NCI-H1694 (cell line): Measurements from ENCODE around the gene IL1A.

Experiments used
- DNase-seq: peaks from one replicate; lab custom pipeline; 2025; lab: John Stamatoyannopoulos, UW

IL1A gene

DNA sequence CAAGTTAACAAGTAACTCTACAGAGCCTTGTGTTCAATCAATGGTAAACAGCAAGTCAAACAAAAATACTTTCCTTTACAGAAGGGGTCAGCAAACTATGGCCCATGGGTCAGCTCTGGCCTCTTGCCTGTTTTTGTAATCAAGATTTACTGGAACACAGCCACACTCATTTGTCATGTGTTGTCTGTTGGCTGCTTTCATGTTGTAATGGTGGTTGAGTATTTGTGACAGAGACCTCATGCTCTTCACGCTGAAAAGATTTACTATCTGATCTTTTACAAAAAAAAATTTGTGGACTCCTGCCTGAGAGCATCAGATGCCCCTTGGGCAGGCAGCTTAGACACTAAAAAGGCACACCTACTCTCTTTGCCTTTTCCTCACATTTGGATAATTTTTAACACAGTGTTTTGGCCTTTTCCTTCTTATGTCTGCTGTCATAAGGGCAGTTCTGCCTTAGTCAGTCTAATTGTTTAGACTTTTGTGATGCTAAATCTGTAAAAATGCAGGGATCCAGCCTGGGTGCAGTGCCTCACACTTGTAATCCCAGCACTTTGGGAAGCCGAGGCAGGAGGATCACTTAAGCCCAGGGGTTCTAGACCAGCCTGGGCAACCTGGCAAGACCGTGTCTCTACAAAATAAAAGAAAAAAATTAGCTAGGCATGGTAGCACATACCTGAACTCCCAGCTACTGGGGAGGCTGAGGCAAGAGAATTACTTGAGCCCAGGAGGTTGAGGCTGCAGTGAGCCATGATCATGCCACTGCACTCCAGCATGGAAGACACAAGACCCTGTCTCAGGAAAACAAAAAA lies 34.0 kb upstream of the IL1A start:
- DNase-seq = no peak

DNA sequence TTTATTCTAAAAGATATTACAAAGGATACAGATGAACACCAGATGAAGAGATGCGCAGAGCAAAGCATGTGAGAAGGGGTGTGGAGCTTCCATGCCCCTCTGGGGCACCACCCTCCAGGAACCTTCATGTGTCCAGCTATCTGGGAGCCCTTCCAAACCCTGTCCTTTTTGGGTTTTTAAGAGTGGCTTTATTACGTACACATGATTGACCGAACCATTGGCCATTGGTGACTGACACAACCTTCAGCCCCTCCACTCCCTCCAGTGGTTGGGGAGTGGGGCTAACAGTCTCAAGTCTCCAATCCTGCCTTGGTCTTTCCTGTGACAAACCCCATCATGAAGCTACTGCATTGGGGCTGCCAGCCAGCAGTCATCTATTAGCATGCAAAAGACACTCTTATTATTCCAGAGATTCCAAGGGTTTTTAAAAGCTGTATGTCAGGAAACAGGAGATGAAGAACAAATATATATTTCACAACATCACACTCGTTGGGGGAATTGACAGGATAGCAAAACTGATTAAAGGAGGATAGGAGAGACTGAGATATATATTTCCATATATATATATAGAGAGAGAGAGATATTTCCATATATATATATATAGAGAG lies 32.9 kb upstream of the IL1A start:
- DNase-seq = no peak

DNA sequence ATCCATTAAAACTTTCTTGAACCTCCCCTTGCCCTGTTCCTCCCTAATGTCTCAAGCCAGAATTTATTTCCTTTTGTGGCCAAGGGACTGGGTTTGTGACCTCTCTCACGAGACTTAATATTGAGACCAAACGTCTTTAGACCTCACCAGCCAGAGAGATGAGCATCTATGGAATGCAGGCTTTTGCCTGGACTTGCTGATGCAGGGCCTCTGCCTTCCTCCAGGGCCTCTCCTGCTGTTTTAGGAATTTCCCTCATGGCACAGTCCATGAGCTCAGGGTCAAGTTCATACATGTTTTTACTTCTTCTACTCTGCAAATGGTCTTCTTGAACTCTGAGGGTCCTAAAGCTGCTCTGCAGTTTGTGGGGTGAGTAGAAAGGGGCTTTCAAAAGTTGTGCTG lies 30.0 kb upstream of the IL1A start:
- no peak for DNase-seq

DNA sequence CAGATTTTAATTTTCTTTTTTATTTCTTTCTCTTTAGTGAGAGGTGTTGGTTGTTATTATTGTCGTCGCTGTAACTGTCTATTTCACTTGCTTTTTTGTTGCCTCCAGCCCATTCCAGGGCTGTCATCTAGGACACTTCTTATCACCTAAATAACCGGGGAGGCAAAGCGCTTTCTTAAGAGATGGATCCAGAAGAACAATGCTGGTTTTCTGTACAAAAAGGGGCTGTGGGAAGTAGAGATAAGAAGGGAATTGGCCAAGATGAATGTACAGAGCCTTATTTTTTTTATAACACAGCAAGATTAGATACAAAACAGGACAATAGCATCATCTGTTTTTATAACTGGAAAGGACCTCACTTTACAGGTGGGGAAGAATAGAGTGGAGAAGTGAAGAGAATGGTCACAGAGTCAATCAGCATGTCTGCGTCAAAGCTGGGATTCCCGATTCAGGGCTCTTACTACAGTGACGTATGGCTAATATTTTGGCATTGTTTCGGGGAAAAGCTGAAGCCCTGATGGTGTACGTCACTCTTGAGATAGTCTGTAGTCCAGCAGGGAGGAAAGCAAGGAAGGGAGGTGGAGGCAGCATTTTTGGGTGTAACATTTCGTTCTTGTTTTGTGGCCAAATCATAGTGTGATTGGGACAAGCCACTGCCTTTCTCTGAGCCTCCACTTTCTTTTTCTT lies 29.1 kb upstream of the IL1A start:
- DNase-seq = no peak

DNA sequence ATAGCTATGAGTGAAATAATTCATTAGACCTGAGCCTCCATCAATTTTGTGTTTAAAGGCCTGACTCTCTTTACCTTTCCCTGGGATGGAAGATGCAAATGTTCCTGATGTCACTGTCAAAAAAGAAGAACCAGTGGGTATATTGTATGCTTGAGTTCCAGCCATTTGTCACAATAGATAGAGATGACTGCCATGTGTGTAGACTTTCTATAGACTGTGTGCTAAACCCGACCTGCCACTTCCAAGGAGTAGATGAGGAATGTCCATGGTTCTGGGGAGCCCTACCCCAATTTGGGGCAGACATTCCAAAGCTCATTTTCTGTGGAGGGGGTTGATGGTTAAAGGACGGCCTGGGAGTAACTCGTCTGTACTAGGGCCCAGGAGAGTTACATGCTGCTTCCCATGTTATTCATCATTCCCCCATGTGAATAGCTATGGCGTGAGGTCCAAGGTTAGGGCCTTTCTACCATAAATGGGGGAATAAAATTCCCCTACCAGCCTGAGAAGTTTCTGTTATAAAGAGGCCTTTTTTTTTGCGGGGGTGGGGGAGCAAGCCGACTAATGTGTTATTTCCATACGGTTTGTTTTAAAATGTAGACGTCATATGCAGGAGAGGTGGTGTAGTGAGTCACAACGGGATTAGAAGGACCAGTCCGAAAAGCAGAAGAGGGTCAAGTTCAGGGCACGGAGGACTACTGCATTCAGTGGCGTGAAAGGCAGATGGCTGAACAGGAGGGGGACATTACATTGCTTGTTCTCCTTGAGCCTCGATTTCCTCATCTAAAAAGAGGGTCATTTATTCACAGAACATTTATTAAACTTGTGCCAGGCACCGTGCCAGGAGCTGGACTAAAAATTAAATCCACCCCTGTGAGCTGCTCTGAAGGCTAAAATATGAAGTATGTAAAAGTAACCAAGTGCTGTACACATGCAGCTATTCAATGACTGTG lies 28.3 kb upstream of the IL1A start:
- no peak for DNase-seq

DNA sequence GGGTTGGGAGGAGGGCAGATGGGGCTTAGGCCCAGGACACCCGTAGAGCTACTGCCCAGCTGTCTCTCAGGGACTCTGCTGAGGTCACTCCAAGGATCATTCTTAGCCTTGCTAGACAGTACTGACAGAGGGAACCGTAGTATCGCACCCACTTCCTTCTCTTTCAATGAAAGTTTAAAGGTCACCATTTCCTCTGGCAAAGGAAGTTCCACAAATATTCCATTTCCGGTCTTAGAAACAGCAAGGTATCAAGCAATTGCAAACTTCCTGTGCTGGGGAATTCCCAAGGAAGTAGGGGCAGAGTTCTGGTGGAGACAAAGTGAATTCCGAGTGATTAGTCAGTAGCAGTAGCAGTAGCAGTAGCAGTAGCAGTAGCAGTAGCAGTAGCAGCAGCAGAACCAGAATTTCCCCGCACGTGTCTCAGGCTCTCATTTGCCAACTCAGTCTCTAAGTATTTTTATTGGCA lies 27.6 kb upstream of the IL1A start:
- no peak for DNase-seq

DNA sequence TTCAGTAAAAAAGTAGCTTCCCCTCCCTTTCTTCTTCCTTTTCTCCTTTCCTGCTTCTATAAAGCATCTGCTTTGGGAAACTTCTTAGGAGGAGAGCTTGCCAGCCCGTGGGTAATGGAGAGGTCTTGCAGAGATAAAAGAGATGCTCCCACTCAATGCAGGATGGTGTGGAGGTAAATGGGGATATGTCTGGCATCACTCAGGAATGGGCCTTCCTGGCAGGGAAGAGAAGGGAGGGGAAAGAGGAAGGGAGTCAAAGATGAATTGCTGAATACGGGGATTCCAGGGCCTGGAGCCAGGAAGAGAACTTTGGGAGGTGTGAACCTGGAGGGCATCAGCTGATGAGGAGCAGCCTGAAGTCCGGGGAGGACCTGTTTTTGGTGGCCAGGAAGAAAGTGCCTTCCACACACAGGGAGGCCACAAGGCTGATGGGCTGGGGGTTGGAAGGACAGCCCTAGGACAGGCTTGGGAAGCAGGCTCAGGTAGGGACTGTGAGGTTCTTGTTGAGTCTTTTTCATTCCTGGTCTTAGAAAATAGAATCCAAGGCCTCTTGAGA lies 27.1 kb upstream of the IL1A start:
- no peak for DNase-seq

DNA sequence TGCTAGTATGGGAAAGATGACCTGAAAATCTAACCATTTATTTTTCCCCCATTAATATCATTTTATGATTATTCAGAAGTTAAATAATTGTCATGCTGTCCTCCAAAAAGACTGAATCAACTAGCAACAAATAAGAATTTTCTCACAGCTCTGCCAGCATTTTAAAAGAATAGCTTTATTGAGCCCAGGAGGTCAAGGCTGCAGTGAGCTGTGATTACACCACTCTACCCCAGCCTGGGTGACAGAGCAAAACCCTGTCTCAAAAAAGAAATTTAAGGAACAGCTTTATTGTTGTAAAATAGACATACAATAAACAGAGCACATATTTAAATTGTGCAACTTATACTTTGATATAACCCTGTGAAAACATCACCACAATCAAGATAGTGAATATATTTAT lies 24.8 kb upstream of the IL1A start:
- DNase-seq = no peak

DNA sequence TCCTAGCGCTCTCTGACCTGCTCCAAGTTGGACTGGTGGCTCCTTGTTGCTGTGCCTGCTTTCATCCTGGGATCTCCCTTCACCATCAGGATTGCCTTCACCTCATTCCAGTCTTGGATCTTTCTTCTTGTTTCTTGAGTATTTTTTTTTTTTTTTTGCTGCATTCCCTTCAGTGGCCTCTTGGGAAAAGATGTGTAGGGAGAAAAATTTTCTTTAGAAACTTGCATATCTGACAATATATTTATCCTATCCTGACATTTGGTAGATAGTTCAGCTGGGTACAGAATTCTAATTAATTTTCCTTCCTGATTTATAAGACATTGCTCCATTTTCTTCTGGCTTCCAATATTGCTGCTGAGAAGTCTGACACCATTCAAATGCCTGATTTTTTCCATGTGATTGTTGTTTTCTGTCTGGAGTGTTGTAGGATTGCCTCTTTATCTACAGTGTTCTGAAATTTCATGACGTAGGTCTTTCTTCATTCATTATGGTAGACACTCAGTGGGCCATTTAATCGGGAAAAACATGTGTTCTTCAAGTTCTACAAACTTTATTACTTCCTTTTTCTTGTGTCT lies 23.0 kb upstream of the IL1A start:
- DNase-seq = no peak

DNA sequence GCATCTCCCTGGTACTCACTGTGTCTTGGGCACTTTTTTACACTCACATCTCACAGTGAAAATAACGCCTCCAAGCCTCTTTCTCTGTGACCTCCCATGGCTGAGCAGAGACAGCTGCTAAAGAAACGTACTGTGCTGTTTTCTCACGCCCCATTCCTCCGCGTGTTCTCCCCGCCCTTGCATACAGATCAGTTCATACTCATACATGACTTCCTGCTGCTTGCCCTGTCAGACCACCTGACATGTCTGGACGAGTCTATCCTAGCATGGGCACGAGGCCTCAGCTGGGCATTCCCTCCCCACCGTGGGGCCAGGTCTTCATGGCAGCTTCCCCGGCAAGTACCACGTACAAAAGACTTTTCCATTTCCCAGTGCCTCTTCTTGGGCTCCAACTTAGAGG lies 21.2 kb upstream of the IL1A start:
- no peak for DNase-seq

DNA sequence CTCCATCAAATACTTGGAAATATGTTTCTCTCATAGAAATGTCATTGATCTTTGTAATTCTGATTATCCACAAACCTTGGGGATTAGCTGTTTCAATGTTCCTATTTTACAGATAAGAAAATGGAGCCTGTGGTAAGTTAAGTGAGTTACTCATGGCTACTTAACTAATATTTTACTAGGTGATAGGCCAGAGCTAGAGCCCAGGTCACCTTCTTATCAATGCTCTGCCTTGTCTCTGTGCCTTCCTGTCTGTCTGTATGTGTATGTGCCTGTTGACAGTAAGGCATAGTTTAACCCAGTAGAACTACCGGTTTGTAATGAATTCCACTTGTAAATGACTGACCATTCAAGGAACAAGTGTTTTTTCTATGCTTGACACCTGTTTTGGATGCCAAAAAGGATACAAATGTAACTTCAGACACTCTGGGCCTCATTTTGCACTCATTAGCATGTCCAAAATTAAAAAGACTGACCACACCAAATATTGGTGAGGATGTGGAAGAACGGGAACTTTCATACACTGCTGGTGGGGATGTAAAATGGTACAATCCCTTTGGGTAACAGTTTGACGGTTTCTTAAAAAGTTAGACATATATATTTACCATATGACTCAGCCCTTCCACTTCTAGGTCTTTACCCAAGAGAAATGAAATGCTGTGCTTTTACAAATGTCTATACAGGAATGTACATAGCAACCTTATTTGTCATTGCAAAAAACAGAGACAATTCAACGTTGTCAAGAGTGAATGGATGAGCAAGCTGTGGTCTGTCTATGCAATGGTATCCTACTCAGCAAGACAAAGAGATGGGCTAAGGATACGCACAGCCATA lies 19.6 kb upstream of the IL1A start:
- DNase-seq = no peak

DNA sequence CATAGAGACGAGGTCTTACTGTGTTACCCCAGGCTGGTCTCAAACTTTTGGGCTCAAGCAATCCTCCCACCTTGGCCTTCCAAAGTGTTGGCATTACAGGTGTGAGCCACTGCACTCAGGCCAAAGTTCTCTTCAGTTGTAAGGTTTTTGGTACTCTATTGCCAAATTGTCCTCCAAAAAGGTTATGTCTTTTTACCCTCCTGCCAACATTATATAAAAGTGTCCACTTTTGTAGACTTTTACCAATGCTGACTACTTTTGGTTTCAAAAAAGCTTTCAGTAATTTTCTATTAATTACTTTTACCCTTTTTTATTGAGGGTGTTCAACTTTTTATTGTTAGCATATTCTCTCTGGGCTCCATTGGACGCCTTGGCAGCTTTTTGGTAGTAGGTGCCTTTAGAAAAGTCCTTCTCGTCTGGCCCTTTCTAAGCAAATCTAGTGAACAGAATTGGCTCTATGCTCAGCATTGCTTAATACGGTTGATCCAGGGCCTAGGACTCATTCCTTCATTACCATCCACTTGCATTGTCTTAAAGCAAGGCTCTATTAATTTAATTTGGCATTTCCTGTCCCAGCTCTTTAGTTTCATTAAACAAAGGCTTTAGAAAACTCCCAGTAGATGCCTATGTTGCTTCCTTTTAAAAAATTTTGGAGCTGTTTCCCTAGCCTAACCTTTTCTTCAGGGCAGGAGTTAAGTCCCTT lies 16.7 kb upstream of the IL1A start:
- DNase-seq = no peak

DNA sequence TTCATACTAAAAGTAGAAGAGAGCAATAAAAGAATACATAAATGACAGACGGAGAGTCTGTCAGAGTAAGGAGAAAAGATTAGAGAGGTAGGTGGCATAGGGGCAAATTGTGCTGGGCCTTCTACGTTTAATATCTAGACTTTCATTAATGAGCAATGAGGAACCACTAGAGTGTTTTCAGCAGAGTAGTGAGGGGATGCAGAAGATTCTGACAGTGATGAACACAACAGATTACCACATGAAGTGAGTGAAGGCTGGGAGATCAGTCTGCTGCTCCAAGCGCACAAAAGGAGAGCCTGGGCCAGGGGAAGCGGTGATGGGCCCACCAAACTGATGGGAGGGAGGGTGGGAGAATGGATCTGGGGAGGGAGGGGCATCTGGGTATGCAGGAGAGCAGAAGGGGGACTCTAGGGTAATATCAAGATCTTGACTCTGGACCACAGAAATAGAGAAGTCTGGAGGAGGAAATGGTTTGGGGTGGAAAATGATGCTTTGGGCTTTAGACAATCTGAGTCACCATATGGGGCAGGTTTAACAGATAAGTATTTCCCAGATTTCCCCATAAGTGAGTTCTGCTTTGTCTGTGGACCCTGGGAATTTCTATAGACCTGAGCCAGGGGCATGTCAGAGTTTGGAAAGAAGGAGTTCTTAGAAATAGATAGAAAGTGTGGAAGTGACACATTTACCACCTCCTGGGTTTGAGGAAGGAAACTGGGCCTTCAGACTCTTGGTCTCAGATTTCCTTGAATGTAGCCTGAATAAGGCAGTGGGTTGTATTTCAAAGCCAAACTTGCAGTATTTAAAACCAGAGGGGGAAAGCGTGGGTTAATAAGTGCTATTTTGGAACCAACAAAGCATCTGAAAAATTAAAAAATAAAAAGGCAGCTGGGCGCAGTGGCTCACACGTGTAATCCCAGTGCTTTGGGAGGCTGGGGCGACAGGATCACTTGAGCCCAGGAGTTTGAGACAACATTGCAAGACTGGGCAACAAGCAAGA lies 15.0 kb upstream of the IL1A start:
- no peak for DNase-seq

DNA sequence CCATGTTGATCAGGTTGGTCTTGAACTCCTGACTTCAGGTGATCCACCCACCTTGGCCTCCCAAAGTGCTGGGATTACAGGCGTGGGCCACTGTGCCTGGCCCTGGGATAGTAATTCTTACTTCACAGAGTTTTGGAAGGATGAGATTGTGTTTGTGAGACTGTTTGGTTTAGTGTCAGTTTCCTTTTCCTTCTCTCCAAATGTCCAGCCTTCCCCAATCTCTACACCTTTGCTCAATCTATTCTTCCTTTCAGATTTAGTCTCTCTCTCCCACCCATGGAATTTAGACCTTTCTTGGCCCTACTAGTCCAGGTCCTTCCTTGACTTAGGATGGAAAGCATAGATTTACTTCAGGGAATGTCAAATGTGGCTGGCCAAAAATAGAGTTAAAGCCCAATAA lies 12.2 kb upstream of the IL1A start:
- DNase-seq = no peak

DNA sequence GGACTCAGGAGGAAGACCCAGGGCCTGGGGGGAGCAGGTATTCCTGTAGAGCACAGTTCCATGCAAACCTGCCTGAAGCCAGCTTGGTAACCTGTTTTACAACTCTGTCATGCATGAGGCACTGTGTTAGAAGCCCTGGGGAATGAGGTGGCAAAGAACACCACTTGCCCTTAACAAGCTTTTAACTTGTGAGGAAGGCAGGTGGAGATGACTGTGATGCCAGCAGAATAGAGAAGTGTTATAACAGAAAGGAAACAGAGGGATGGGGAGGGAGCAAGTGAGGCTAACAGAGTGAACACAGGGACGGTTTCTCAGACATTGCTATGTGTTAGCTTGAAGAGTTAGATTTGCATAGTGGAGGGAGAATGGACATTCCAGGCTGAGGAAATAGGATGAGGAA lies 11.5 kb upstream of the IL1A start:
- DNase-seq = no peak

DNA sequence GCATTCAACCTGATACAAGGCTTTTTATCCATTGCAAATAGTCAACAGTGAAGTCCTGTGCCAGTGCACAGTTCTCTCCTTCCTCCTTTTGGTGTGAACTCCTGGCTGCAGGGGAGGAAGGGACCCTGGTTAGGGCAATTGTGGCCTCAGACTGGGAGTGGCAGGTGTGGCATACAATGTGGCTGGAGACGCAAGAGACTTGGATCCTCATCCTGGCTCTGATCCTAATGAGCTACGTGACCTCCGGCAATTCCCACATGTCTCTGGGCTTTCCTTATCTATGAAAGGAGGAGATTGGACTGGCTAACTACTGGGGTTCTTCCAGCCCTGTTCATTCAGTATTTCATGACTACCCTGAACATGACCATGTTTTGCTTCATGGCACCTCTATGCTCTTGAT lies 10.5 kb upstream of the IL1A start:
- DNase-seq = no peak

DNA sequence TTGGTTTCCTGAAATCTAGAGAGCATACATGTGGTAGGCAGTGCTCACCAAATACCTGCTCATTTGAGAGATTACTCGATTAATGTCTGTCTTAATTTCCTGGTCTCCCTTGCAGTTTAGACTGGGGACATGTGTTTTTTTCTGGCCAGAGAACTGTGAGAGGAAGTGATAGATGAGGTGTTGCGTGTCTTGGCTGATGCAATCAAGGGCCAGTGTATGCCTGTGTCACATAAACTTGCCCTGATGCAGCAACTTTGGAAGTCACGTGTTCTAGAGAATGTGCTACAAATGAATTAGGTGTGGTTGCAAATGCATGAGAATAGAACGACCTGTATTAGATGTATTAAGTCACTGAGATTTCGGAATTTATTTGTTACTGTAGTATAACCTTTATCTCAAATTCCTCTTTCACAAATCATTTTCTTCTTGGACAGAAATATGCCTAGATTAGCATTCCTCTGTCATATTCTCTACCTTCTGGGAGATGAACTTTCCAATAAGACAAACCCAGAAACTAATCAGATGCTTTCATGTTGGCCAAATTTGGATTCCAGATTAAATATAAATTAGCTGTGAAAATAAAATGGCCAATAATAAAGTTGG lies 9.9 kb upstream of the IL1A start:
- no peak for DNase-seq

DNA sequence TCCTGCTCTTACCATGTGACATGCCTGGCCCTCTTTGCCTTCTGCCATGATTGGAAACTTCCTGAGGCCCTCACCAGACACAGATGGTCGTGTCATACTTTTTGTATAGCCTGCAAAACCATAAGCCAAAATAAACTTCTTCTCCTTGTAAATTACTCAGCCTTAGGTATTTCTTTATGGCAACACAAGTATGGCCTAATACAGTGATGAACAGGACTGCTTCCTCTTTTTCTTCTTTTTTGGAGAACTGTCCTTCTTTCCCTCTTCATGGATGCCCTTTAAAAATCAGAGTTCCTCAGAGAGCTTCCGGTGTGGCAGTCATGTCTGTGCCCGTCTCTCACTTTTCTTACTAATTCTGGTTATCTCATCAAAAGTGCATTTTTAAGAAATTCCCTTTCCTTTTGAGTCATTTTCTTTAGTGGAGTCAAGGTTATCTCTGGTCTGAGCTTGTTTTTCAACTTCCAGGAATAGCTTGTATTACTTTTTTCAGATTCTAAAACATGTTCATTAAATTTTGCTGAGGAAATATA lies 9.2 kb upstream of the IL1A start:
- no peak for DNase-seq
